IPS DF 6.9 (cell line): ENCODE results near the gene EFCAB6.
"Not testable (repeated sequence)": the region's sequence is repeated elsewhere in the genome, so short reads cannot be mapped to it uniquely, and the experiment has no call there.

Experiments
- DNase-seq: peaks from one replicate; pipeline ENCODE4 v3.0.0-alpha.2; 2013; ENCODE audit warnings: low read depth, low spot score
- H3K27ac ChIP-seq: one replicate; pipeline ENCODE4 v1.5.1; 2013; ENCODE audit warnings: low read length, control low read depth
- H3K27me3 ChIP-seq: 2 replicates; pipeline ENCODE4 v1.6.1; 2013; ENCODE audit warnings: mild to moderate bottlenecking, low read length; ENCODE audit not compliant: control insufficient read depth, insufficient read depth
- H3K36me3 ChIP-seq: 2 replicates; pipeline ENCODE4 v1.6.1; 2013; ENCODE audit warnings: low read length; ENCODE audit not compliant: control insufficient read depth, insufficient read depth
- H3K4me1 ChIP-seq: 2 replicates; pipeline ENCODE4 v1.6.1; 2013; ENCODE audit warnings: low read length; ENCODE audit not compliant: control insufficient read depth, insufficient read depth
- H3K4me3 ChIP-seq: 2 replicates; pipeline ENCODE4 v1.5.1; 2013; ENCODE audit warnings: mild to moderate bottlenecking, low read length
- H3K9me3 ChIP-seq: 2 replicates; pipeline ENCODE4 v1.6.1; 2013; ENCODE audit warnings: low read length, inconsistent platforms; ENCODE audit not compliant: control insufficient read depth, insufficient read depth
- WGBS: extraction: QIAGEN DNeasy Blood & Tissue Kit; methylation state at CpG from one replicate; pipeline ENCODE4 v1.1.7; 2013; ENCODE audit warnings: mixed read lengths, missing lambda C conversion rate; ENCODE audit not compliant: insufficient read length, insufficient coverage; 5-methylcytosine and 5-hydroxymethylcytosine counted together

The EFCAB6 gene

DNA sequence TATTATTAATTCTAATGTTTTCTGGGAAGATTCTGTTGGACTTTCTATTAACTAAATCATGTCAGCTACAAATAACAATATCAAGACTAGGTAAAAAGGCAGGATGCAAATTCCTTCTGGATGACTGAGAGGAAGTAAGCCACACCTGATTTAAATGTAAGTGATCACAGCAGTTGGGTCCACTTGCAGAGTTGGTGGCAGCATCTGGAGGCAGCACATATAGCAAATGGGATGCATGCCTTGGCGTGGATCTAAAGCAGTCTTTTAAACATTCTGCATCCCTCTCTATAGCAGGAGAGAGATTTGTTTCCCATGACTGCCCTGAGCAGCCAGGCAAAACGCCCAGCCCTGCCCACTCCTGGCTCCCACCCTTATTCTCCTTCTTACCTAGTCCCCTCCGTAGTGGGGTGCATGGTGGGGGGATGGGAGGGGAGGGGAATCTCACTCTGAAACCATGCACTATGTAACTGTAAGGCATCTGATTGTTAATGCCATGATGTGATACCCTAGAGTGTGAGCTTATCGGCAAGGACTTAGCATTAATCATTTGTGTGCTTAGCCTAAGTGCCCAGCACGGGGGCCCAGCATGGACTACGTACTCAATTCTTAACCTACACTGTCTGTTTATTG, 130.3 kb downstream of the EFCAB6 start:
- 0 out of 2 replicates have a peak, but pooled peaks cover 1% of the 10 kb centered on the region for H3K4me1 ChIP-seq
- H3K4me3 ChIP-seq, result no peak overlapping the region
- no peaks in the 10 kb centered on the region for H3K9me3 ChIP-seq
- H3K36me3 ChIP-seq, result no peaks in the 10 kb centered on the region
- no peaks in the 10 kb centered on the region for H3K27me3 ChIP-seq
- DNase-seq, result no peak
- no CpG with 5 or more reads among the region's 6 CpGs for WGBS
- H3K27ac ChIP-seq, result no peak overlapping the region

DNA sequence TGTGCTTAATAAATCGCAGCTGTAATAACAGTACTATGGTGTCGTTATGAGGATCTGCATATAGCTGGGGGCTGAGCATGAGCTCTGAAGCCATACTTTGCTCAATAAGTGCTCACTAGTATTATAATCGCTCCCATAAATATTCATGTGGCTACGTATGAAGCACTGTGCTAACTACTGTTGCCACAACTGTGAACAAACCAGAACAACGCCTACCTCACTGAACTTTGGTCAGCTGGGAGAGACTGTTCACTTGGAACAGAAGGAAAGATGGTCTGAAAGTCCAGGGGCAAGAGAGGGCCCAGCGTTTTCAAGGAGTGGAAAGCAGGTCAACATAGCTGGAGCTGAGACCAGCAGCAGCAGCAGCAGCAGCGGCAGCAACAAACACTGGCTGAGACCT, 141.6 kb downstream of the EFCAB6 start:
- H3K4me1 ChIP-seq, result no peaks in the 10 kb centered on the region
- H3K27ac ChIP-seq, result no peak overlapping the region
- H3K36me3 ChIP-seq, result no peaks in the 10 kb centered on the region
- WGBS, result no CpG with 5 or more reads among the region's 7 CpGs
- H3K4me3 ChIP-seq, result no peak overlapping the region
- H3K9me3 ChIP-seq, result no peaks in the 10 kb centered on the region
- no peak for DNase-seq
- no peaks in the 10 kb centered on the region for H3K27me3 ChIP-seq

DNA sequence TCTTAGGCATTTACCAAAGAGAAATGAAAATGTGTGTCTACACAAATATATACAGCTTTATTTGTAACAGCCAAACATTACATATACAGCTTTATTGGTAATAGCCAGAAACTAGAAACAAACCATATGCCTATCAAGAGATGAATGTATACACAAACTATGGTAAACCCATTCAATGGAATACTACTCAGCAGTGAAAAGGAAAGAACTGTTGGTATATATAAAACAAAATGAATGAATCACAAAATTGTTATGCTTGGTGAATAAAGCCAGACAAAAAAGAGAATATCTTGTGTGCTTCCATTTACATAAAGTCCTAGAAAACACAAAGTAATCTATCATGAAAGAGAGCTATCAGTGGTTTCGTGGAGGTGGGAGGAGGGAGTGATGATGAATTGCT, 142.9 kb downstream of the EFCAB6 start:
- no peak for DNase-seq
- Histone ChIP-seq H3K4me3 (no peak overlapping the region), H3K9me3 (no peaks in the 10 kb centered on the region), H3K27me3 (no peaks in the 10 kb centered on the region), H3K27ac (no peak overlapping the region), H3K4me1 (no peaks in the 10 kb centered on the region), H3K36me3 (no peaks in the 10 kb centered on the region)
- WGBS, result no CpG with 5 or more reads among the region's 1 CpG

DNA sequence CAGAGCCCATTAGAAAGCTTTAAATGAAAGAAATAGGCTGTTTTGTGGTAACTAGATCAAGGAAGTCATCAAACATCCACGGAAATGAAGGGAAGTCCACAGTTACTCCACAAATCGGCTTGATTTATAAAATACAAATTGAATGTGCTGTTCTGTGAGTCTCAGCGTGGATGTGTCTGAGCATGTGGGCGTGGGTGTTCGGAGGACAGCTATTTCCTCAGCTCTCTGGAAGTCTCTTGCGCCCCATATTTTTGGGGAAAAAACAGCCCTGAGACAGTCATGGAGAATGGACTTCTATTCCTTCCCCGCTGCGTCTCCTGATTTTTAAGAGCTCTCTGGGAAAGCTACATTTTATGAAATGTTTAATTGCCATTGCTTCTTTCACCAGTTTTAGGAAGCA, 144.4 kb downstream of the EFCAB6 start:
- no peaks in the 10 kb centered on the region for H3K9me3 ChIP-seq
- H3K27ac ChIP-seq, result no peak overlapping the region
- DNase-seq, result no peak
- no peaks in the 10 kb centered on the region for H3K27me3 ChIP-seq
- WGBS, result no CpG with 5 or more reads among the region's 8 CpGs
- H3K36me3 ChIP-seq, result no peaks in the 10 kb centered on the region
- H3K4me3 ChIP-seq, result no peak overlapping the region
- no peaks in the 10 kb centered on the region for H3K4me1 ChIP-seq

DNA sequence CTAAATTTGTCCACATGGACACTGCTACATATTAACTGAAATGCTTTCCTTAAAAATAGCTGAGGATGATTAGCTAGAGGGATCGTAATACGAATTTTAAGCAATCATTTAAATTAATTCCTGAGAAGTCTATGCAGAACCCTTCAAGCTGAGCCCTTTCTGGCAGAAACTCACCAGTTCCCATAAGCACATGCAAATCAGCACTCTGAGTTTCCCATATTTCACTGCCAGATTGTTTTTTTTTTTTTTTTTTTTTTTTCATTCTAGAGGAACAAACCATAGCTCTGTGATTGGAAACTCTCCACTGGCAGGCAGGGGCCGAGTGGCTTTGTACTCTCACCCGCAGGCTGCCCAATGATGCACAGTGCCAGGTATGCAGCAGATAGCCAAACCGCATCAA, 145.6 kb downstream of the EFCAB6 start:
- DNase-seq, result no peak
- no peaks in the 10 kb centered on the region for H3K4me1 ChIP-seq
- H3K4me3 ChIP-seq, result no peak overlapping the region
- H3K9me3 ChIP-seq, result no peaks in the 10 kb centered on the region
- H3K27me3 ChIP-seq, result no peaks in the 10 kb centered on the region
- H3K36me3 ChIP-seq, result no peaks in the 10 kb centered on the region
- H3K27ac ChIP-seq, result no peak overlapping the region
- WGBS, result no CpG with 5 or more reads among the region's 5 CpGs

DNA sequence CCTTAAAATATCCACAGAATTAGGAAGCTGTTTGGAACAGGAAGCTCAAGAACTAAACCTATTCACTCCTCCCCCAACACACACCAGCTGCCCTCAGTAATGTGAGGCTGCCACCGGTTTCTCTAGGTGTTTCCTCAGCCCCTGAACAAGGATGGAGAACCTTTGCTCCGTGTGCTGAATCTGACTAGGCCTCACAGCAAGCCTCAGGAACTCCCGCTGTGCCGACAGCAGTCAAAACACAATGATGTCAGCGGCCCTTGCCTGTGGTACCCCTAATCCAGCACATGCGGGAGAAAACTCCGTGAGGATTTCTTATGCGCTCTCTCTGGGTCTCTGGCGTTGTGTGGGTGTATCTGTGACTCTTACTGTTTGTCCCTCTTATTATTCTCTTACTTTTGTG, 153.3 kb downstream of the EFCAB6 start:
- no CpG with 5 or more reads among the region's 9 CpGs for whole genome bisulfite sequencing
- Histone ChIP-seq H3K4me1 (peaks cover 2% of the 10 kb centered on the region; the same call in 1 of the 2 replicates), H3K4me3 (no peak overlapping the region), H3K36me3 (no peaks in the 10 kb centered on the region), H3K27me3 (no peaks in the 10 kb centered on the region), H3K9me3 (no peaks in the 10 kb centered on the region), H3K27ac (no peak overlapping the region)
- no peak for DNase-seq

DNA sequence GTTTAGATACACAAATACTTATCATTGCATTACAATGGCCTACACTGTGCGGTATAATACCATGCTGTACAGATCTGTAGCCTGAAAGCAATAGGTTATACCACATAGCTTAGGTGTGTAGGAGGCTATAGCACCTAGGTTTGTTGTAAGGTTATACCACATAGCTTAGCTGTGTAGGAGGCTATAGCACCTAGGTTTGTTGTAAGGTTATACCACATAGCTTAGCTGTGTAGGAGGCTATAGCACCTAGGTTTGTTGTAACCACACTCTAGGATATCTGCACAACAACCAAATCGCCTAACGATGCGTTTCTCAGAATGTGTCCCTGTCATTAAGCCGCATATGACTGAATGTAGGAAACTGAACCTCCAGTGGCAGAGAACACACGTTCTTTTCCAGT, 155.5 kb downstream of the EFCAB6 start:
- DNase-seq, H3K27me3 ChIP-seq, H3K27ac ChIP-seq, H3K4me3 ChIP-seq, H3K4me1 ChIP-seq, H3K9me3 ChIP-seq, H3K36me3 ChIP-seq: not testable (repeated sequence)
- WGBS, result no CpG with 5 or more reads among the region's 6 CpGs

DNA sequence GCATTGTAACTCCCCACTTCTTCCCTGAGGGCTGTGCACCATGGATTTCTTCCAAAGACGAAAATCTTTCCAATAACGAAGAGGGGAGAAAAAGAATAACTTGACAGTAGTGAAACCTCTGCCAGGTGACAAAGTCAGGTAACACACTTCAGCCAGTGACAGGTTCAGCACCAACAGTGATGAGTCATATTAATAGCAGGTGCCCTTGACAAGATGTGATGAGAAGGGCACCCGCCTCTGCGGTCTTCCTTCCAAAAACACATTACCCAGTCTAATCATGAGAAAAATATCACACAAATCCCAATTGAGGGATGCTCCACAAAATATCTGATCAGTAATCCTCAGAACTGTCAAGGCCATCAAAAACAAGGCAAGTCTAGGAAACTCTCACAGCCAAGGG, 157.8 kb downstream of the EFCAB6 start:
- Histone ChIP-seq H3K27ac (no peak overlapping the region), H3K4me3 (no peak overlapping the region), H3K9me3 (no peaks in the 10 kb centered on the region), H3K27me3 (no peaks in the 10 kb centered on the region), H3K4me1 (peaks cover 2% of the 10 kb centered on the region; the same call in 1 of the 2 replicates), H3K36me3 (no peaks in the 10 kb centered on the region)
- DNase-seq, result no peak
- WGBS, result no CpG with 5 or more reads among the region's 4 CpGs

DNA sequence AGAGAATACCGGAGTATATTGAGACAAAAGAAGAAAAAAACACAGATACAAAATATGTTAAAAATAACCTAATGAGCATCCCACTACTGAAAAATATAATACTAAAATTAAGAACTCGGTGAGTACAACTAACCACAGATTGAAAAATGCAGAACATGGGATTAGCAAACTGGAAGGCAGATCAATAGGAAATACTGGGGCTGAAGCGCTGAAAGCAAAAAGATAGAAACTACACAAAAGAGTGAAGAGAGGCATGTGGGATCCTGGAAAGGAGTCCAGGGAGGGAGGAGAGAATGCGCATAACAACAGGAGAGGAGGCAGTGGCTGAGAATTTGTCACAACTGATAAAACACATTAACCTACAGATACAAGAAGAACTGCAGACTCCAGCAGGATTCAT, 159.3 kb downstream of the EFCAB6 start:
- Histone ChIP-seq H3K9me3 (no peaks in the 10 kb centered on the region), H3K4me1 (no peaks in the 10 kb centered on the region), H3K27ac (no peak overlapping the region), H3K4me3 (no peak overlapping the region), H3K36me3 (no peaks in the 10 kb centered on the region), H3K27me3 (no peaks in the 10 kb centered on the region)
- no CpG with 5 or more reads among the region's 4 CpGs for WGBS
- no peak for DNase-seq

DNA sequence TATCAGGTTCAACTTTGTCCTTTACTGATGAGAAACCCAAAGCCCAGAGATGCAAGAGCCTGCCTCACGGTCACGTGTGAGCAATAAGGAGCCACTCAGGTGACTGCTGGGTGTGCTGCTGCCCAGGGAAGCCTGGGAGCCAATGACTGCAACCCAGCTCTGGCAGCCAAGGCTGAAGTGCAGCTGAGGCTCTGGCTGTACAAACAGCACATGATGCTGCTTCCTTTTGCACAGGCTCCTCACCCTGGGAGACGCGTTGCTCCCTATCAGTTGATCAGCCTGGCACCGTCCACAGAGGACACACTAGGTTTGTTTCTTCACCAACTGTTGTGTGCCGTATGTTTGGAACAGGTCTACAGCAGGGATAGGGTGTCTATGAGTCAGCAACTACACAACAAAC, 168.7 kb downstream of the EFCAB6 start:
- DNase-seq, result no peak
- Histone ChIP-seq H3K4me3 (no peak overlapping the region), H3K9me3 (no peaks in the 10 kb centered on the region), H3K36me3 (no peaks in the 10 kb centered on the region), H3K27me3 (no peaks in the 10 kb centered on the region), H3K4me1 (no peaks in the 10 kb centered on the region), H3K27ac (no peak overlapping the region)
- no CpG with 5 or more reads among the region's 6 CpGs for WGBS
